ENCODE measurements around the gene SEPTIN8.

Gene SEPTIN8

DNA sequence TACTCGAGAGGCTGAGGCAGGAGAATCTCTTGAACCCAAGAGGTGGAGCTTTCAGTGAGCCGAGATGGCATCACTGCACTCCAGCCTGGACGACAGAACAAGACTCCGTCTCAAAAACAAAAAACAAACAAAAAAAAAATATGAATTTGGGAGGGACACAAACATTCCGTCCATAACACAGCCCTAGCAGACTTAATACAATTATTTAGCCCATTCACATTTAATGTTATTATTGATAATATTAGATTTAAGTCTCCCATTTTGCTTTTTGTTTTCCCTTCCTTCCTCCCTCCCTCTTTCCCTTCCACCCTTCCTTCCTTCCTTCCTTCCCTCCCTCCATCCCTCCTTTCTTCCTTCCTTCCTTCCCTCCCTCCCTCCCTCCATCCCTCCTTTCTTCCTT, 34.4 kb downstream of the SEPTIN8 start:
- no peaks in the 10 kb centered on the region for H3K36me3 ChIP-seq (ENCODE audit: insufficient read depth, low read length)
- WGBS = 85% methylated on average over 4 of the region's 5 CpGs
- no peaks in the 10 kb centered on the region for H3K9me3 ChIP-seq (ENCODE audit: insufficient read depth, low read depth, low read length)
- no peak overlapping the region for H3K4me3 ChIP-seq (ENCODE audit: low read length)
- peaks cover 45% of the 10 kb centered on the region for H3K27me3 ChIP-seq (ENCODE audit: insufficient read depth, low read length)
- H3K27ac ChIP-seq (ENCODE audit: low read depth, low read length) = no peak overlapping the region
- H3K4me1 ChIP-seq (ENCODE audit: insufficient read depth, low read length) = no peaks in the 10 kb centered on the region
- H3K9ac ChIP-seq (ENCODE audit: low read depth, low read length) = no peak overlapping the region

DNA sequence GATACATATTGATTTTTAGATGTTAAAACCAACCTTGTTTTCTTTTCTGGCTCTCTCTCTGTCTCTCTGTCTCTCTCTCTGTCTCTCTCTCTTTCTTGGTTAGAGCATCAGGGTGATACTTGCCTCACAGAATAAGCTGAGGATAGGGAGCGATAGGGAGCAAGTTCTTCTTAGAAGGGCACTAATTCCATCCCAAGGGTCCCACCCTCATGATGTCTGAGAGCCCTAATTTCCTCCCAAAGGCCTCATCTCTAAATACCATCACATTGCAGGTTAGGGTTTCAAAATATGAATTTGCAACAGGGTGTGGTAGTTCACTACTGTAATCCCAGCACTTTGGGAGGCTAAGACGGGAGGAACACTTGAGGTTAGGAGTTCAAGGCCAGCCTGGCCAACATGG, 34.9 kb downstream of the SEPTIN8 start:
- no peak overlapping the region for H3K27ac ChIP-seq (ENCODE audit: low read depth, low read length)

DNA sequence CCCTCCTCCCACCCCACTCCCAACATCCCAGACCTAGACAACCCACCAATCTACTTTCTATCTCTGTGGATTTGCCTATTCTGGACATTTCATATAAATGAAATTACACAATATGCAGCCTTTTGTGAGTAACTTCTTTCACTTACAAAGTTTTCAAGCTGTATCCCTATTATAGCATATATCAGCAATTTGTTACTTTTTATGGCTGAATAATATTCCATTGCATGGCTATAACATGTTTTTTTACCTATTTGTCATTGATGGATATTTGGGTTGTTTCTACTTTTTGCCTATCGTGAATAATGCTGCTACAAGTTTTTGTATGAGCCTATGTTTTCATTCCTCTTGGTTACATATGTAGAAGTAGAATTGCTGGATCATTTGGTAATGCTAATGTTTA, 37.8 kb downstream of the SEPTIN8 start:
- Histone ChIP-seq H3K27ac (ENCODE audit: low read depth, low read length) (no peak overlapping the region), H3K4me3 (ENCODE audit: low read length) (no peak overlapping the region), H3K36me3 (ENCODE audit: insufficient read depth, low read length) (no peaks in the 10 kb centered on the region), H3K9me3 (ENCODE audit: insufficient read depth, low read depth, low read length) (no peaks in the 10 kb centered on the region), H3K27me3 (ENCODE audit: insufficient read depth, low read length) (peaks cover 14% of the 10 kb centered on the region), H3K9ac (ENCODE audit: low read depth, low read length) (no peak overlapping the region), H3K4me1 (ENCODE audit: insufficient read depth, low read length) (peaks cover 4% of the 10 kb centered on the region; the same call in 1 of the 2 replicates)
- WGBS = 93% methylated on average over 1 of the region's 1 CpG

More for the DNA sequence above, 34.9 kb downstream of the SEPTIN8 start:
- Histone ChIP-seq H3K4me3 (ENCODE audit: low read length) (no peak overlapping the region), H3K9me3 (ENCODE audit: insufficient read depth, low read depth, low read length) (no peaks in the 10 kb centered on the region), H3K27me3 (ENCODE audit: insufficient read depth, low read length) (peaks cover 40% of the 10 kb centered on the region), H3K36me3 (ENCODE audit: insufficient read depth, low read length) (no peaks in the 10 kb centered on the region), H3K9ac (ENCODE audit: low read depth, low read length) (no peak overlapping the region), H3K4me1 (ENCODE audit: insufficient read depth, low read length) (no peaks in the 10 kb centered on the region)
- 95% methylated on average over 2 of the region's 2 CpGs for WGBS

DNA sequence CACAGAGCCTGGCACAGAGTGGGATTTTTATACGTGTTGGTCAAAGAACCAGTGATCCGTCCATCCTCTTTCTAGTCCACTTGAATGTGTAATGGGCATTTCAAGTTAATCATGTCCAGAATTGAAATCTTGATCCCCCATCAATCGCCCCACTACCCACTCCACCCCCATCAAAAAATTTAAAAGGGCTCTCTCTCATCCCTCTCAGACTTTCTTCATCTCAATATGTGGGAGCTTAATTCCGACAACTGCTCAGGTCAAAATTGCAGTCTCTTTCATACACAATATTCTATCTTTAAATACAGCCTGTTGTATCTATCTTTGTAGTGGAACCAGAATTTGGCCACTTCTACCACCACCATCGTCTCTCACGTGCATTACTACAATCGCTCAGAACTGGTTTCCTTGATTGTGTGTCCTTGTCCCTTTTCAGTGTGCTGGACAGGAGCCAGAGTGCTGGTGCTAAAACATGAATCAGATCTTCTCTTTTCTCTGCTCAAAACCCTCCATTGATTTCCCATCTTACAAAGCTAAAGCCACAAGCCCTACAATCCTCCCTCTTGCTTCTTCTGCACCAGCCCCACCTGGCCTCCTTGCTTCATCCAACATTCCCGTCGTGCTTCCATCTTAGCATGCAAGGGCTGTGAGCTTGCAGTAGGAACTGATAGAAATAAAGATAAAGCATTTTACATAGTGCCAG, 38.9 kb downstream of the SEPTIN8 start:
- Histone ChIP-seq H3K4me3 (ENCODE audit: low read length) (peak overlapping the region; percentile 76), H3K9ac (ENCODE audit: low read depth, low read length) (no peak overlapping the region), H3K4me1 (ENCODE audit: insufficient read depth, low read length) (peaks cover 4% of the 10 kb centered on the region; the same call in 1 of the 2 replicates), H3K27ac (ENCODE audit: low read depth, low read length) (no peak overlapping the region), H3K36me3 (ENCODE audit: insufficient read depth, low read length) (0 out of 2 replicates have a peak, but pooled peaks cover 2% of the 10 kb centered on the region), H3K27me3 (ENCODE audit: insufficient read depth, low read length) (peaks cover 11% of the 10 kb centered on the region; the same call in 1 of the 2 replicates), H3K9me3 (ENCODE audit: insufficient read depth, low read depth, low read length) (no peaks in the 10 kb centered on the region)
- WGBS = 84% methylated on average over 8 of the region's 9 CpGs

DNA sequence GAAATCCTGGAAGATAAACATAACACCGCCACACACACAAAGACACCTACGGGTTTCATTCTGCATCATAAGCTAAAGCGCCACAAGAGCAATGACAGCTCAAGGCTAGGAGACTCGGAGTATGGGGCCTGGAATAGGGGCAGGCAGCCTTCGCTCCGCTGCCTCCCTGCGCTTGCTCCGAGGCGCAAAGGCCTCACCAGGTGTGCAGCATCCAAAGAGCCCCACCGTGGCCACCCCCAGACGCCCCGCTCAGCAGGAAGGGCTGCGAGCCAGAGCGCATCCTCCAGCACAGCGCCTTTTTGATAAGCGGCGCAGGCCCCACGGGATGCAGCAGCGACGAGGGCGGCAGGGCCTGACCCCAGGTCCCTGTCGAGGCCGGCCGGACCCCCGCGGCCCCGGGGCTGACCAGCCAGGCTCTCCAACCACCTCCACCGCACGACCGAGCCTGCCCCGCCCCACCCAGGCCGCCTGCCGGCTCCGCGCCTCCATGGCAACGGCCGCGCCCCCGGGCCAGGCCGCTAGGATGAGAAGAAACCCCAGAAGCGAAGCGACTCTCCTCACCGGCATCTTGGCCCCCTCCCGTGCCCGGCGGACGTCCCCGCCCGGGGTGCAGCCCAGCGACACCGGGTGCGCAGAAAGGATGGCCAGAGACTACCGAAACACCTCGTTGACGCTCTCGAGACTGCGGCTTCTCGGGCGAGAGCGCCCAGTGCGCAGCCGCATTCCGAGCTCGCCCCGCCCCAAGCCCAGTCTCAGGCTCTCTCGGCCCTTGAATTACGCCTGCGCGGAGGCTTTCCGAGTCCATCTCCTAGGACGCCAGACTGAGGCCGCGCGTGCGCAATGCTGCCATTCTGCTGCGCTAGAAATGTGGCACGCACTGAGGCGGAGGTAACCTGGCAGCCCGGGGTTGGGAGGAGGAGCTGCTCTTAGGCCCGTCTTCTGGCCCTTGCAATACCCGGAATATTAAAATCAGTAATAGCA, 39.9 kb downstream of the SEPTIN8 start, which contains the start of gene KIF3A:
KIF3A (minus strand) TSS at position 694 of the 981 bp plus-strand sequence; CDS start at position 567, 127 bp downstream.
- Histone ChIP-seq H3K4me3 (ENCODE audit: low read length) (peak within 1 kb of the TSS; percentile 76), H3K27ac (ENCODE audit: low read depth, low read length) (no peak within 1 kb of the TSS), H3K4me1 (ENCODE audit: insufficient read depth, low read length) (peaks cover 4% of the 10 kb centered on the region; the same call in 1 of the 2 replicates), H3K9me3 (ENCODE audit: insufficient read depth, low read depth, low read length) (no peaks in the 10 kb centered on the region), H3K9ac (ENCODE audit: low read depth, low read length) (peak within 1 kb of the TSS; percentile 61), H3K27me3 (ENCODE audit: insufficient read depth, low read length) (peaks cover 11% of the 10 kb centered on the region; the same call in 1 of the 2 replicates), H3K36me3 (ENCODE audit: insufficient read depth, low read length) (0 out of 2 replicates have a peak, but pooled peaks cover 2% of the 10 kb centered on the region)
- WGBS = 2% methylated on average over 81 of the region's 81 CpGs

DNA sequence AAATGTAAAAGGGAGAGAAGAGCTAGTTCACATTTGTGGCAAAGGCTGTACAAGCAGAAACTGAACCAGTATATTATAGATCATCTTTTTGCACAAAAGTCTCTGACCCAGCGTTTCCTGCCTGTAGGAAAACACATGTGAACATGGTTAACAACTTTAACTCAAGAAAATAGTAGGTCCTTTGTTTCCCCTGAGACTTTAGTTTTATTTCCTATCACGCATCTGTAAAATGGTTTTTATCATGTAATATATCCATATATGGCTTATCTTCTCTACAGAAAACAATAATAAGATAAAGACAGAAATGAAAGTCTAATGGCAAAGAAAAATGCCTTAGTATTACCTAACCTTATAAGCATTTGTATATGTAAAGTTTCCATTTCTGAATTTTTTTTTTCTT, 42.4 kb downstream of the SEPTIN8 start:
- Histone ChIP-seq H3K27me3 (ENCODE audit: insufficient read depth, low read length) (peaks cover 6% of the 10 kb centered on the region; the same call in 1 of the 2 replicates), H3K9me3 (ENCODE audit: insufficient read depth, low read depth, low read length) (no peaks in the 10 kb centered on the region), H3K4me1 (ENCODE audit: insufficient read depth, low read length) (peaks cover 4% of the 10 kb centered on the region; the same call in 1 of the 2 replicates), H3K36me3 (ENCODE audit: insufficient read depth, low read length) (0 out of 2 replicates have a peak, but pooled peaks cover 2% of the 10 kb centered on the region), H3K9ac (ENCODE audit: low read depth, low read length) (no peak overlapping the region), H3K4me3 (ENCODE audit: low read length) (no peak overlapping the region), H3K27ac (ENCODE audit: low read depth, low read length) (no peak overlapping the region)
- 100% methylated on average over 1 of the region's 2 CpGs for WGBS

DNA sequence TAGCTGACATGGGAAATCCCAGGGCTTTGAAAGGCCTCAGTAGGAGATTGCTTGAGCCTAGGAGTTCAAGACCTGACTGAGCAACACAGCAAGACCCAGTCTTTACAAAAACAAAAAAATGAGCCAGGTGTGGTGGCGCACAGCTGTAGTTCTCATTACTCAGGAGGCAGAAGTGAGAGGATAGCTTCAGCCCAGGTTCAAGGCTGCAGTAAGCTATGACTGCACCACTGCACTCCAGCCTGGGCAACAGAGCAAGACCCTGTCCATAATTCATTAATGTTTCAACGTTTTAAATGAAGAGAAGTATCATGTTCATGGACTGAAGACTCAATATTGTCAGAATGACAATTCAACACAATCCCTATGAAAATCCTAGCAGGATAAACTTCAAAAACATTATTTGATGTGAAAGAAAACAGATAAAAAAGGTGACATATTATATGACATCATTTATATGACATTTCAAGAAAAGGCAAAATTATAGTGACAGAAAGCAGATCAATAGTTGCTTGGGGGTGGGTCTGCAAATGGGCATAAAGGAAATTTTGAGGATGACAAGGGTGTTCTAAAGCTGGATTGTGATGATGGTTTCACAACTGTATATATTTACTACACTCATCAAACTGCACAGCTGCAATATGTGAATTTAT, 43.4 kb downstream of the SEPTIN8 start:
- Histone ChIP-seq H3K27me3 (ENCODE audit: insufficient read depth, low read length) (peaks cover 6% of the 10 kb centered on the region; the same call in 1 of the 2 replicates), H3K9me3 (ENCODE audit: insufficient read depth, low read depth, low read length) (no peaks in the 10 kb centered on the region), H3K4me1 (ENCODE audit: insufficient read depth, low read length) (peaks cover 4% of the 10 kb centered on the region; the same call in 1 of the 2 replicates), H3K36me3 (ENCODE audit: insufficient read depth, low read length) (0 out of 2 replicates have a peak, but pooled peaks cover 2% of the 10 kb centered on the region), H3K4me3 (ENCODE audit: low read length) (no peak overlapping the region), H3K9ac (ENCODE audit: low read depth, low read length) (no peak overlapping the region), H3K27ac (ENCODE audit: low read depth, low read length) (no peak overlapping the region)
- WGBS = 80% methylated on average over 2 of the region's 2 CpGs

DNA sequence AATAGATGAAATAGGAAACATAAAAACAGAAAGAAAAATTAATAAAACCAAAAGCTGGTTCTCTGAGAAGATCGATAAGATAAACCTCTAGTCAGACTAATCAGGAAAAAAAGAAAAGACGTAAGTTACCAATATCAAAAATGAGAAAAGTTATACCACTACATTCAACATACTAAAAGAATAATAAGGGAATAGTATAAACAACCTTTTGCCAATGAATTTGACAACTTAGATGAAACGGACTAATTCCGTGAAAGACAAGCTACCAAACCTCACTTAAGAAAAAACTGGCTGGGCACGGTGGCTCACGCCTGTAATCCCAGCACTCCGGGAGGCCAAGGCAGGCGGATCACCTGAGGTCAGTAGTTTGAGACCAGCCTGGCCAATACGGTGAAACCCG, 47.1 kb downstream of the SEPTIN8 start:
- H3K4me3 ChIP-seq (ENCODE audit: low read length) = no peak overlapping the region
- H3K9me3 ChIP-seq (ENCODE audit: insufficient read depth, low read depth, low read length) = no peaks in the 10 kb centered on the region
- no peaks in the 10 kb centered on the region for H3K4me1 ChIP-seq (ENCODE audit: insufficient read depth, low read length)
- H3K27ac ChIP-seq (ENCODE audit: low read depth, low read length) = no peak overlapping the region
- no peak overlapping the region for H3K9ac ChIP-seq (ENCODE audit: low read depth, low read length)
- 94% methylated on average over 8 of the region's 10 CpGs for WGBS
- H3K27me3 ChIP-seq (ENCODE audit: insufficient read depth, low read length) = no peaks in the 10 kb centered on the region
- H3K36me3 ChIP-seq (ENCODE audit: insufficient read depth, low read length) = peaks cover 12% of the 10 kb centered on the region

DNA sequence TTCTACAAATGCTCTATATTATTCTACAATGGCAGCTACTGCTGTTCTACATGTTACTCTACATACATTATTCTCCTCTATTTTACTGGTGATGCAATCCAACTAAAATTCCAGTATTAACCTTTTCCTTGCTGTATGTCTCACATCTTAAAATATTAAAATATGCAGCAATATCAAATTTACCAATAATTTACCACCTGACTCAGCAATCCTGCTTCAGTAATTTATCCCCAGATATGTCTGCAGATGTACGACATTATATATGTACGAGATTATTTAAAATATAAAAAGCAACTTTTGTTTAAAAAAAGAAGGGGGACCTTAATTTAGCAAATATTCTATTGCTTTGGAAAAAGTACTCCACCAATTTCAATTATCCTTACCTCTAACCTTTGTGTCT, 51.3 kb downstream of the SEPTIN8 start:
- H3K9ac ChIP-seq (ENCODE audit: low read depth, low read length) = no peak overlapping the region
- no peak overlapping the region for H3K4me3 ChIP-seq (ENCODE audit: low read length)
- H3K9me3 ChIP-seq (ENCODE audit: insufficient read depth, low read depth, low read length) = no peaks in the 10 kb centered on the region
- H3K4me1 ChIP-seq (ENCODE audit: insufficient read depth, low read length) = no peaks in the 10 kb centered on the region
- H3K27me3 ChIP-seq (ENCODE audit: insufficient read depth, low read length) = no peaks in the 10 kb centered on the region
- no CpG with 5 or more reads among the region's 2 CpGs for WGBS
- H3K36me3 ChIP-seq (ENCODE audit: insufficient read depth, low read length) = peaks cover 10% of the 10 kb centered on the region
- H3K27ac ChIP-seq (ENCODE audit: low read depth, low read length) = no peak overlapping the region

DNA sequence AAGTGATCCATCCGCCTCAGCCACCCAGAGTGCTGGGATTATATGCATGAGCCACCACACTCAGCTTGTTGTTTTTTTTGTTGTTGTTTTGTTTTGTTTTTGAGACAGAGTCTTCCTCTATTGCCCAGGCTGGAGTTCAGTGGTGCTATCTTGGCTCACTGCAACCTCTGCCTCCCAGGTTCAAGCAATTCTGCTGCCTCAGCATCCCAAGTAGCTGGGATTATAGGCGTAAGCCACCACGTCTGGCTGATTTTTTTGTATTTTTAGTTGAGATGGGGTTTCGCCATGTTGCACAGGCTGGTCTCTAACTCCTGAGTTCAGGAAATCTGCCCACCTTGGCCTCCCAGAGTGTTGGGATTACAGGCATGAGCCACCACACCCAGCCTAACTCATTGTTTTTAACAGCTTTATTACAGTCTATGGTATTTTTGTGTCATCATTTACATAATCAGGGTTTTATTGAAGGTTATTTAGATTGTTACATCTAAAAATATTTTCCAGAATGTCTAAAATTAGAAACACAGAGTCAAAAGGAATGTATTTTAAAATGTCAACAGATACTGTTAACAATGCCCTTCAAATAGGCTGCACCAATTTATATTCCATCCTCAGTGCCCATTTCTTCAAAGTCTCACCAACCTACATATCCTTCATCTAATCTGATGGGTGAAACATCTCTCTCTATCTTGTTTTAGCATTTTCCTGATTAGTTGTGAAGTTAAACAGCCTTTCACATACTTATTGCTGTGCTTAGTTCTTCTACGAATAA, 58.3 kb downstream of the SEPTIN8 start:
- Histone ChIP-seq H3K9ac (ENCODE audit: low read depth, low read length) (no peak overlapping the region), H3K4me1 (ENCODE audit: insufficient read depth, low read length) (no peaks in the 10 kb centered on the region), H3K36me3 (ENCODE audit: insufficient read depth, low read length) (no peaks in the 10 kb centered on the region; the same call in 1 of the 2 replicates), H3K27me3 (ENCODE audit: insufficient read depth, low read length) (no peaks in the 10 kb centered on the region), H3K27ac (ENCODE audit: low read depth, low read length) (no peak overlapping the region), H3K9me3 (ENCODE audit: insufficient read depth, low read depth, low read length) (no peaks in the 10 kb centered on the region), H3K4me3 (ENCODE audit: low read length) (no peak overlapping the region)
- WGBS = 91% methylated on average over 4 of the region's 5 CpGs
